GM06990 (cell line): ENCODE data around the gene NCOA1.

Experiments used
- DNase-seq: peaks from one replicate; pipeline ENCODE4 v3.0.0-alpha.2; 2011; ENCODE audit not compliant: insufficient read length; ENCODE audit errors: extremely low read depth
- H3K27me3 ChIP-seq: replicated peaks from 2 replicates; pipeline ENCODE4 v1.6.0; 2011; ENCODE audit warnings: low read length; ENCODE audit not compliant: control insufficient read depth, insufficient read depth
- H3K36me3 ChIP-seq: 2 replicates; pipeline ENCODE4 v1.5.1; 2011; ENCODE audit warnings: low read length; ENCODE audit not compliant: control insufficient read depth, insufficient read depth
- H3K4me3 ChIP-seq: replicated peaks from 2 replicates; pipeline ENCODE4 v1.5.1; 2011; ENCODE audit warnings: low read depth, mild to moderate bottlenecking, control low read depth, low read length
- CTCF ChIP-seq: IDR thresholded peaks from 2 replicates; pipeline ENCODE4 v1.5.1; 2011; ENCODE audit warnings: low read length, control low read depth, mild to moderate bottlenecking, inconsistent platforms; ENCODE audit not compliant: insufficient read depth, poor library complexity, severe bottlenecking

NCOA1 gene

DNA sequence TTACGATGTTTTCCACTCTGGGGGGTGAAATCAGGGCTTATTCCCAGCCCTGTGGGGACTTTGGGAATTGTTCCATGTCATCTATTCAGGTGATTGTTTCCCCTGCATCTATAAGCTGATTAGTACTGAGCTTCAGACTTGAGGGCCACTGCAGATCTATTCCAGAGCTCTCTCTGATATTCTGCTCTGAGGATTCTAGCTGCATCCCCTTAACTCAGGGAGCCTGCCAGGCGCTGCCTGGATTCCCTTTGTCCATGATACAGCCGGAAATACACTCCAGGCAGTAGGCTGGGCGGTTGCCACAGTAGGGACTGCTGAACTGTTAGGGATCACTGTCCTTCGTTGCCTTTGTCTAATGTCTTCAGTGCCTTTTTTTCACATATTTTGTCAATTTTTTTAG, 270.8 kb downstream of the NCOA1 start:
- TF ChIP-seq CTCF = no peak
- H3K27me3 ChIP-seq = no peaks in the 10 kb centered on the region
- peaks cover 3% of the 10 kb centered on the region for H3K36me3 ChIP-seq
- no peak for DNase-seq
- H3K4me3 ChIP-seq = no peak overlapping the region

DNA sequence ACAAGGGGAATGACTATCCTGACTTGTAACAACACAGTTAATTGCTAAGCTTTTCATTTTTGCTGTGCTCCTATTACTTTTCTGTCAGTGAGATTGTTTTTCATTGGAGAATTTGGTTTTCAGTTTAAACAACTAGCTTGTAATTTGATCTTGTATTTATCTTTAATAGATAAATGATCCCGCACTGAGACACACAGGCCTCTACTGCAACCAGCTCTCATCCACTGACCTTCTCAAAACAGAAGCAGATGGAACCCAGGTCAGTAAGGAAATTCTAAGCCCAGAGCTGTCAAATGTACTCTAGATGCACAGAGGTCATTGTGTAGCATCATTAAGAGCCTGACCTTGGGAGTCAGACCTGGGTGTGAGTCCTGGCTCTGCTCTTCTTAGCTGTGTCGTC, 271.5 kb downstream of the NCOA1 start:
- Histone ChIP-seq H3K36me3 (peaks cover 3% of the 10 kb centered on the region), H3K27me3 (no peaks in the 10 kb centered on the region), H3K4me3 (no peak overlapping the region)
- DNase-seq = no peak
- no peak for TF ChIP-seq CTCF

DNA sequence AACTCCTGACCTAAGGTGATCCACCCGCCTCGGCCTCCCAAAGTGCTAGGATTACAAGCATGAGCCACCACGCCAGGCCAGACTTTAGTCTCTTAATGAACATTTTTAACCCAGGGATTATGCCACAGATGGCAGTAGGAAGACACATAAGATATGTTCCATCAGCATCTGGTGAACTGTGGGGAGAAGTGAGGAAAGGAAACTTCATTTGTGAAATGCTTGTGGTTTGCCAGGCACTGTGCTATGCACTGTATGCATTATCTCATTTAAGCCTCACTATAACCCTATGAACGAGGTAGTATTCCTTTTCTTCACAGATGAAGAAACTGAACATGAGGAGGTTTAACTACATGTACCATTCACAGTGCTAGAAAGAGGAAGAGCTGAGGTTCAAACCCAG, 272.8 kb downstream of the NCOA1 start:
- TF ChIP-seq CTCF = no peak
- no peaks in the 10 kb centered on the region for H3K36me3 ChIP-seq
- no peak overlapping the region for H3K4me3 ChIP-seq
- DNase-seq = no peak
- no peaks in the 10 kb centered on the region for H3K27me3 ChIP-seq

- Histone ChIP-seq H3K36me3 (peaks cover 2% of the 10 kb centered on the region), H3K27me3 (no peaks in the 10 kb centered on the region), H3K4me3 (no peak overlapping the region)
- TF ChIP-seq CTCF = no peak
- DNase-seq = no peak
Measured at GRCh38 chr2:24766609-24767008, 275.6 kb downstream of the NCOA1 start.

- Histone ChIP-seq H3K36me3 (peaks cover 2% of the 10 kb centered on the region), H3K4me3 (no peak overlapping the region), H3K27me3 (no peaks in the 10 kb centered on the region)
- no peak for TF ChIP-seq CTCF
- no peak for DNase-seq
Measured at GRCh38 chr2:24768013-24768412, 277.0 kb downstream of the NCOA1 start.

DNA sequence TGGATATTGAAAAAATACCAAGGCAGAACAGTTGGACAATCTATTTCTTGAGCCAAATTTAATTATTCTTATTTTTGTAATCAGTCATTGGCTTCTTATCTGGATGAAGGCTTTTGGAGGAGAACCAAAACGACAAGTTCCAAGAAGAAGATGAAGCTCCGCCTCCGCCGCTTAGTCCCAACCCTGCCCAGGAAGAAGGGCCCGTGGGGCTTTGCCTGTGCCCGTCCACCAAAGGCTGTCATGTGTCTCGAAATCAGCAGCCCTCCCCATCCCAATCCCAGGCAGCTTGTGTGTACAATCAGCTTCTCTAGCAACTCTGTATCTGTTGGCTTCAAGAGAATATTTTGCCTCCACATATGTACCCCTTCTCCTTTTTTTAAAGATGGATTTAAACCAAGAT, 277.5 kb downstream of the NCOA1 start:
- peaks cover 2% of the 10 kb centered on the region for H3K36me3 ChIP-seq
- no peak for DNase-seq
- no peaks in the 10 kb centered on the region for H3K27me3 ChIP-seq
- no peak overlapping the region for H3K4me3 ChIP-seq
- no peak for TF ChIP-seq CTCF
